Lower leg skin (tissue), 4 donors: ENCODE data around the gene ZFPM1. TPM values are rescaled to one million over a fixed set of nuclear protein-coding genes. Genes with fewer than 3 reads are reported as not detected.

Experiments
- DNase-seq, 2 donors: peaks; one replicate each; pipeline ENCODE4 v3.0.0-alpha.2; 2019; ENCODE audit warnings: low spot score in 2 of 2
- H3K4me3 ChIP-seq: fragments of 200-600 bp; sonication (generic); 2 replicates; pipeline ENCODE4 v1.5.1; 2017; ENCODE audit warnings: mild to moderate bottlenecking, low read depth; ENCODE audit not compliant: poor library complexity, severe bottlenecking
- POLR2A ChIP-seq, 2 donors: fragments of 450-650 bp; IDR thresholded peaks; one replicate each; pipeline ENCODE4 v1.6.1; 2016 to 2017; ENCODE audit warnings: antibody characterized with exemption in 2 of 2, mild to moderate bottlenecking in 1 of 2, moderate library complexity in 1 of 2
- WGBS, 2 donors: methylation state at CpG; one replicate each; pipeline ENCODE4 v1.1.5; 2018; 5-methylcytosine and 5-hydroxymethylcytosine counted together
- intact Hi-C: fragments of 100-400 bp; cut with DNase I; formaldehyde crosslinking; loops from one replicate; pipeline ENCODE4 v1.15.0; 2023; ENCODE audit warnings: low total_unique reads
- total RNA-seq, 4 donors: library from RNA; depleted of rRNA; stranded (reverse); fragments of >200 nt; gene quantifications; one replicate each; pipeline ENCODE4 v1.1.0, GENCODE V29; 2016
- TF ChIP-seq, protein P1 (sequence below), 3 donors: fragments of 450-650 bp; IDR thresholded peaks; one replicate each; pipeline ENCODE4 v1.5.1; 2016; ENCODE audit warnings: antibody characterized with exemption in 3 of 3, mild to moderate bottlenecking in 3 of 3, moderate library complexity in 2 of 3

Gene ZFPM1
- total RNA-seq, 4 donors from 2014 or later, result 2.0 to 4.0 (median 3.1) TPM

DNA sequence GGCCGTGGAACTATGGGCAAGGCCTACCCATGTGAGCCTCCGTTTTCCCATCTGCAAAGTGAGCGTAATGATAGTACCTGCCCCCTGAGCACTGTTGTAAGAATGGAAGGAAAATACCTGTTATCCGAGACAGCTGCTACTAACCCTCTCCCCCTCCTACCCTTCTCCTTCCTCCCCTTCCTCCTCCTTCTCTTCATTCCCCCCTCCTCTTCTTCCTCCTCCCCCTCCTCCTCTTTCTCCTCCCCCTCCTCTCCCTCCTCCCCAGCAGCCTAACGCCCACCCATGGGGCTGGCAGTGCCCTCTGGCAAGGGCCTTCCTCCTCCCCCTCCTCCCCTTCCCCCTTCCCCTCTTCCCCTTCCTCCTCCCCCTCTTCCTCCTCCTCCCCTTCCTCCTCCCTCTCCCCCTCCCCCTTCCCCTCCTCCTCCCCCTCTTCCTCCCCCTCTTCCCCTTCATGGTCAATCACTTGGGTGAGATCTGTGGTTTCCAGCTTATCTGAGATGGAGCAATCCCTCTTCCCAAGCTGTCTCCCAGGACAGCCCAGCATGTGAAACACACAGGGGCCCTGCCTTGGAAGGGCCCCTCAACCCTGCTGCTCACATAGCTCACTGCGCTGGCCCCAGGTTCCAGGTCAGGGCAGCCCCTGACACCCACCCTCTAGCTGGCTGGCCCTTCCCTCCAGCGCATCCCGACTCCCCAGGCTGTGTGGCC, 6.4 kb downstream of the ZFPM1 start:
- TF ChIP-seq, protein P1, sequence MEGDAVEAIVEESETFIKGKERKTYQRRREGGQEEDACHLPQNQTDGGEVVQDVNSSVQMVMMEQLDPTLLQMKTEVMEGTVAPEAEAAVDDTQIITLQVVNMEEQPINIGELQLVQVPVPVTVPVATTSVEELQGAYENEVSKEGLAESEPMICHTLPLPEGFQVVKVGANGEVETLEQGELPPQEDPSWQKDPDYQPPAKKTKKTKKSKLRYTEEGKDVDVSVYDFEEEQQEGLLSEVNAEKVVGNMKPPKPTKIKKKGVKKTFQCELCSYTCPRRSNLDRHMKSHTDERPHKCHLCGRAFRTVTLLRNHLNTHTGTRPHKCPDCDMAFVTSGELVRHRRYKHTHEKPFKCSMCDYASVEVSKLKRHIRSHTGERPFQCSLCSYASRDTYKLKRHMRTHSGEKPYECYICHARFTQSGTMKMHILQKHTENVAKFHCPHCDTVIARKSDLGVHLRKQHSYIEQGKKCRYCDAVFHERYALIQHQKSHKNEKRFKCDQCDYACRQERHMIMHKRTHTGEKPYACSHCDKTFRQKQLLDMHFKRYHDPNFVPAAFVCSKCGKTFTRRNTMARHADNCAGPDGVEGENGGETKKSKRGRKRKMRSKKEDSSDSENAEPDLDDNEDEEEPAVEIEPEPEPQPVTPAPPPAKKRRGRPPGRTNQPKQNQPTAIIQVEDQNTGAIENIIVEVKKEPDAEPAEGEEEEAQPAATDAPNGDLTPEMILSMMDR (IDR thresholded peaks at IDR 0.05), result no peak
- no peak for TF ChIP-seq POLR2A (IDR thresholded peaks at IDR 0.05)
- DNase-seq, result no peak
- no peak overlapping the region for H3K4me3 ChIP-seq
- 80 to 86% methylated on average over 8 of the region's 8 CpGs for WGBS, 2 donors
- intact Hi-C loops, result no loop called here

DNA sequence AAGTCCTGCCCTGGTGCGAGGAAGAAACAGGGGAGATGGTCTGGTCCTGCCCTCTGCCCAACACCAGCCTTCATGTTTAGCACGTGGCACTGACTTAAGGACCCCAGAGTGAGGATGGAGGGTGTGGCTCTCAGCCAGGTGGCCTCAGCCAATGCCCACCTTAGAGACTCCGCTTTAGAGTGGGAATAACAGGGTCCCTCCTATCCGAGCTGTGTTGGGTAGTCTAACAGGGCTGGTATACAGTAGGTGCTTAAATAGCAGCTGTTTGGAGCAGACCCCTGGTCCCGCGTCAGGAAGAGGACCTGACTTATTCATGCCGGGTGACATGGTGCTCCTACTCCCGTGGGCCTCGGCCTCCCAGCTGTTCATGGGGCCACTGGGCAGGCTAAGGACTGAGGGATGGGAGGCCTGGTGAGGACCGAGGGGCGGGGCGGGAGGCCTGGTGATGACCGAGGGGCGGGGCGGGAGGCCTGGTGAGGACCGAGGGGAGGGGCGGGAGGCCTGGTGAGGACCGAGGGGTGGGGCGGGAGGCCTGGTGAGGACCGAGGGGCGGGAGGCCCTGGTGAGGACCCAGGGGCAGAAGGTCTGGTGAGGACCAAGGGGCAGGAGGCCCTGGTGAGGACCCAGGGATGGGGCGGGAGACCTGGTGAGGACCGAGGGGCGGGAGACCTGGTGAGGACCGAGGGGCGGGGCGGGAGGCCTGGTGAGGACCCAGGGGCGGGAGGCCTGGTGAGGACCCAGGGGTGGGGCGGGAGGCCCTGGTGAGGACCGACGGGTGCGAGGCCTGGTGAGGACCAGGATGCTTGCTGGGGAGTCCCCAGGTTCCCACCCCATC, 7.6 kb downstream of the ZFPM1 start:
- no peak overlapping the region for H3K4me3 ChIP-seq
- WGBS, 2 donors, result 81 to 86% methylated on average over 26 to 32 of the region's 32 CpGs
- TF ChIP-seq POLR2A (IDR thresholded peaks at IDR 0.05), result no peak
- TF ChIP-seq, protein P1 (IDR thresholded peaks at IDR 0.05), result no peak
- DNase-seq, result no peak
- intact Hi-C loops, result no loop called here

DNA sequence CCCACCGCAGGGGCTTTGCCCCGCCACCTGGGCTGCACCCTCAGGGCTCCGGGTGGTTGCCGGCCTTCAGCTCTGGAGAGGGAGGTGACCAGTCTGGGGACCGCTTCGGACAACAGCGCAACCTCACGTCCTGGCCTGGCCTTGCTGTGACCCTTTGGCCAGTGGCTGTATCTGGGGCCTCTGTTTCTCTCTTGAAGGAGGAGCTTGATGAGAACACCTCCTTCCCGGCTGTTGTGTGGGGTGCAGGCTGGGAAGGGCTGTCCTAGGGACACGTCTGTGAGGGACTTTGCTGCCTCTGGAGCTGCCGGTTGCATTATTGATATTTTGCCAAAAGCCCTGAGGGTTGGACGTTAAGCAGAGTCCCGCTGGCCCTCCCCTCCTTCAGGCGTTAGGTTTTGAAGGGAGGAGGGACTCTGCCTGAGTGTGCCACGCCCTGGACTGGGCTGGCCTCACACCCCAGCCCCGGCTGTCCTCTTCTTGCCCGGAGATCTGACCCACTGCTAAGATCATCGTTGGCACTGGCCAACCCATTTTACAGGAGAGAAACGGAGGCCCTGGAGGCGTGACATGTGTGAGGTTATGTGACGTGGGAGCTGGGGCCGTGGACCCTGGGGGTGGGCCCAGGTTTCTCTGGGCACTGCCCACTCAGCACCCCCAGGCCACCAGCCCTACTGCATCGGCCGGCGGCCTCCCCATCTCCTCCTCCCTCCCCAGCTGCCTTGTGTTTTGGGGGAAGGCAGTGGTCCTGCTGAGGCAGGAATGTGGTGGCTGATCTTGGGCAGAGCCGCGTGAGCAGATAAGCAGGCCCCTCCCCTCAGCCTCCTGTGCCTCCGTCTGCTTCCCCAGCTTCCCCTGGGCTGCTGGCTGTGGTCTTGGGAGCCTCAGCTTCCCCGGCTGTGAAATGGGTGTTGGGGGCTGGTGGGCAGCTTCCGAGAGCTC, 8.5 kb downstream of the ZFPM1 start:
- intact Hi-C loops, result no loop called here
- no peak for TF ChIP-seq POLR2A (IDR thresholded peaks at IDR 0.05)
- TF ChIP-seq, protein P1 (IDR thresholded peaks at IDR 0.05), result no peak
- WGBS, 2 donors, result 61 to 71% methylated on average over 26 to 30 of the region's 30 CpGs
- no peak overlapping the region for H3K4me3 ChIP-seq
- no peak for DNase-seq

DNA sequence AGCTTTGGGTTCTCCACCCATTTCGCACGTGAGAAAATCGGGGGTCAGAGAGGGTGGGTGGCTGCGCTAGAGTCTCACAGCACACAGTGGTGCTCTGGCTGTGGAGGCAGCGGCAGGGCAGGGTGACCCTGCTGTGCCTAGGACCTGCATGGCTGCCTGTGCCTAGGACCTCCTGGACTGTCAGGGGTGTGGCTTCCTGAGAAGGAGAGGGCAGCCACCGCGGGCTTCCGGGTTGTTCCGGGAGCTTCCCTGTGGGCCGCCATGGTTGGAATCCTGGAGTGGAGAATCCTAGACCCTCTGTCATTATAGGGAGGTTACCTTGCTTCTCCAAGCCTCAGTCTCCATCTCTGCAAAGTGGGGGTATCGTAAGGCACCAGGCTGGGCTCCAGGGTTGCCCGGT, 9.3 kb downstream of the ZFPM1 start:
- WGBS, 2 donors, result 73 to 87% methylated on average over 11 to 12 of the region's 12 CpGs
- TF ChIP-seq POLR2A (IDR thresholded peaks at IDR 0.05), result no peak
- TF ChIP-seq, protein P1 (IDR thresholded peaks at IDR 0.05), result no peak
- no peak for DNase-seq
- intact Hi-C loops, result no loop called here
- no peak overlapping the region for H3K4me3 ChIP-seq

DNA sequence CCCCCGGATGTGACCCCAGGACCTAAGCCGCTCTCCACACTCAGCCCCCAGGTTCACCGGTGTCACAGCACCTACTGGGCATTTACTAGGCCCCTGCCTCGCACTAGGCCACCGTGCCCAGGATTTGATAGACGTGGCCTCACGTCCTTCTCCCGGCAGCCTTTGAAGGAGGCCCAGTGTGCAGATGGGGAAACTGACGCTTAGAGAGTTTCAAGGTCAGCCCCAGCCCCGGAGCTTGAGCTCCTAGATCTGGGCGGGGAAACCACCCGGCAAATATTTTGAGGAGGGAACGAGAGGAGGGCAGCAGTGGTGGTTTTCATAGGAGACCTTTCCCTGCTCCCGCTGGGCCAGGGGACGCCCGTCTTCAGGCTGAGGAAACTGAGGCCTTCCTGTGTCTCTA, 10.3 kb downstream of the ZFPM1 start:
- intact Hi-C loops, result no loop called here
- H3K4me3 ChIP-seq, result no peak overlapping the region
- TF ChIP-seq POLR2A (IDR thresholded peaks at IDR 0.05), result no peak
- TF ChIP-seq, protein P1 (IDR thresholded peaks at IDR 0.05), result no peak
- 89 to 94% methylated on average over 15 to 16 of the region's 16 CpGs for WGBS, 2 donors
- no peak for DNase-seq
